ENCODE data around the gene DIAPH1.

DIAPH1 gene

GRCh38 chr5:141636413-141637122 lies 17.8 kb upstream of the DIAPH1 start, which contains the start of the genes HDAC3 and RELL2:
TSS of gene HDAC3 (minus strand) at chr5:141636849. CDS start at chr5:141636790, 59 bp downstream.
TSS of gene RELL2 (plus strand) at chr5:141636997. CDS start at chr5:141638226, 1,229 bp downstream.
- peak; percentile 40 for DNase-seq (ENCODE audit: low read depth)
- TF ChIP-seq CTCF (IDR thresholded peaks at IDR 0.05; ENCODE audit: control insufficient read depth, insufficient read depth, low read depth, low read length, missing control alignments): no peak
- peak within 1 kb of the TSS; percentile 92 for H3K4me3 ChIP-seq (ENCODE audit: control insufficient read depth, low read depth, low read length)

GRCh38 chr5:141636106-141636412 lies 17.3 kb upstream of the DIAPH1 start:
- DNase-seq (ENCODE audit: low read depth): no peak
- peak overlapping the region; percentile 92 for H3K4me3 ChIP-seq (ENCODE audit: control insufficient read depth, low read depth, low read length)
- TF ChIP-seq CTCF (IDR thresholded peaks at IDR 0.05; ENCODE audit: control insufficient read depth, insufficient read depth, low read depth, low read length, missing control alignments): no peak

- DNase-seq (ENCODE audit: low read depth): no peak
- H3K4me3 ChIP-seq (ENCODE audit: control insufficient read depth, low read depth, low read length): peak overlapping the region; percentile 92
- no peak for TF ChIP-seq CTCF (IDR thresholded peaks at IDR 0.05; ENCODE audit: control insufficient read depth, insufficient read depth, low read depth, low read length, missing control alignments)
Measured at GRCh38 chr5:141635646-141636045, 16.8 kb upstream of the DIAPH1 start.

GRCh38 chr5:141634720-141635119 lies 15.9 kb upstream of the DIAPH1 start:
- no peak for DNase-seq (ENCODE audit: low read depth)
- no peak for TF ChIP-seq CTCF (IDR thresholded peaks at IDR 0.05; ENCODE audit: control insufficient read depth, insufficient read depth, low read depth, low read length, missing control alignments)
- no peak overlapping the region for H3K4me3 ChIP-seq (ENCODE audit: control insufficient read depth, low read depth, low read length)

GRCh38 chr5:141633871-141634561 lies 15.2 kb upstream of the DIAPH1 start:
- H3K4me3 ChIP-seq (ENCODE audit: control insufficient read depth, low read depth, low read length): no peak overlapping the region
- DNase-seq (ENCODE audit: low read depth): no peak
- TF ChIP-seq CTCF (IDR thresholded peaks at IDR 0.05; ENCODE audit: control insufficient read depth, insufficient read depth, low read depth, low read length, missing control alignments): no peak

GRCh38 chr5:141632650-141633049 lies 13.8 kb upstream of the DIAPH1 start:
- no peak for TF ChIP-seq CTCF (IDR thresholded peaks at IDR 0.05; ENCODE audit: control insufficient read depth, insufficient read depth, low read depth, low read length, missing control alignments)
- H3K4me3 ChIP-seq (ENCODE audit: control insufficient read depth, low read depth, low read length): no peak overlapping the region
- no peak for DNase-seq (ENCODE audit: low read depth)
